ENCODE data around the gene PROCA1.
"Not testable (repeated sequence)": the region's sequence is repeated elsewhere in the genome, so short reads cannot be mapped to it uniquely, and the experiment has no call there.

PROCA1 gene

DNA sequence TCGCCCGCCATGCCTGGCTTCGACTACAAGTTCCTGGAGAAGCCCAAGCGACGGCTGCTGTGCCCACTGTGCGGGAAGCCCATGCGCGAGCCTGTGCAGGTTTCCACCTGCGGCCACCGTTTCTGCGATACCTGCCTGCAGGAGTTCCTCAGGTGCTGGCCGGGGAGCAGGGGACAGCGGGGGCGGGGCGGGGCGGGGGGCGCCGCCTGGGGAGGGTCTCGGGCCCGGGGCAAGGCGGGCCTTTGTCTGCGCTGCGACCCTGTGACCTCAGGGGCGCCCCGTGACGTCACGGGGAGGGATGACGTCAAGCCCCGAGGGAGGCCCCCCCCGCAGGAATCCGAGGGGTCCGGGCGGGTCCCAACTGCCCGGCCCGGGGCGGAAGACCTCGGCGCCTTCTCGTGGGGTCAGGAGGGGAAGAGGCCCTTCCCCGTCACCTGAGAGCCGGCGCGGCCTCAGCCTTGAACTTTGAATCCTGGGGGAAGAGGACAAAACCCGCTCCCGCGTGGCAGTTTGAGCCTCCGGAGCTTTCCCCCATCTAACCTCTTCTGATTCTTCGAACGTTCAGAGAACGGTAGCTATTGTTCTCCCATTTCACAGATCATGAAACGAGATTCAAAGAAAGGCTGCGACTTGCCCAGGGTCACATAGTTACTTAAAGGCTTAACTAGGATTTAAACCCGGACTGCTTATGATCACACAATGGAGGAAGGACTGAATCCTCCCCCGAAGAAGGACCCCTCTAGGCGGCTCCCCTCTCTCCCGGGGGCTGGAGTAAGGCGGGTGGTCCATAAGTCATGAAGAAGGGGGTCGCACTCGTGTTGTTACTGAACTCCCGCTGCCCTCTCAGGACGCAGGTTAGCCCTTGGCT is 32.6 kb upstream of the PROCA1 start:
- DNase-seq (ENCODE audit: low read depth), result no peak

GRCh38 chr17:28743243-28744103 is 31.8 kb upstream of the PROCA1 start, which contains the start of gene TRAF4:
TRAF4 (plus strand) TSS chr17:28744011; CDS start chr17:28744113, 102 bp downstream.
- no peak for DNase-seq (ENCODE audit: low read depth)

- no peak for DNase-seq (ENCODE audit: low read depth)
These were observed 30.0 kb upstream of the PROCA1 start for GRCh38 chr17:28741358-28742349.

DNA sequence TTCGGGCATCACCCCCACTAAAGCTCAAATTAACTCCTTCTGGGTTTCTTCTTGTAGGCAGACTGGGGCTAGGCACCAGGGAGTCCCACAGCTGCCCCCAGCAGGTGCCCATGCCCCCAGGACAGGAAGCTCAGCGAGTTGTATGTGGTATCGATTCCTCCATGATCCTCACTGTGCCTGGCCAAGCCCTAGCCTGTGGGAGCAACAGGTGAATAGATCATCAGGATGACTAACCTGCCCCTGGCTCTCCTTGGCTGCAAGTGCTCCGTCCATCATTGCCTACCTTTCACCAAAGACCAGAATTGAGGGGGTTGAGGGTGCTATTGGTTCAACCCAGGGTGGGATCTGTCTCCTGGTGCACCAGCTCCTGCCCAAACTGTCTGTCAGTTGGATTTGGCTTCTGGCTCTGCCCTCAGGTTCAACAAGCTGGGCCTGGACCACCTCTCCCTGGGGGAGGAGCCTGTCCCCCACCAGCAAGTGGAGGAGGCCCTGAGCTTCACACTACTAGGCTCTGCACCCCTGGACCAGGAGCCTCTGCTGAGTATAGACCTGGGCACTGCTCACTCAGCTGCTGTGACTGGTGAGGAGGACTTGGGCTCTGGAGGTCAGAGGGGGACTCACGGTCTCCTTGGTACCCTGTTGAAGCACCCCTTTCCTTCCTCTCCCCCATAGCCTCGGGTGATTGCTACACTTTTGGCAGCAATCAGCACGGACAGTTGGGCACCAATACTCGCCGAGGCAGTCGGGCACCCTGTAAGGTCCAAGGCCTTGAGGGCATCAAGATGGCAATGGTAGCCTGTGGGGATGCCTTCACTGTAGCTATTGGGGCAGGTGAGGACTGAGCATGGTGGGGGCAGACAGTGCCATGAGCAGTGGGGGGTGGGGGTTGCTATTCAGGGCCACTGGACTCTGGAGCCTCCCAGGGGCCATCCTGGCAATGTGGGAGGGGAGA is 29.0 kb upstream of the PROCA1 start:
- DNase-seq (ENCODE audit: low read depth), result no peak

DNA sequence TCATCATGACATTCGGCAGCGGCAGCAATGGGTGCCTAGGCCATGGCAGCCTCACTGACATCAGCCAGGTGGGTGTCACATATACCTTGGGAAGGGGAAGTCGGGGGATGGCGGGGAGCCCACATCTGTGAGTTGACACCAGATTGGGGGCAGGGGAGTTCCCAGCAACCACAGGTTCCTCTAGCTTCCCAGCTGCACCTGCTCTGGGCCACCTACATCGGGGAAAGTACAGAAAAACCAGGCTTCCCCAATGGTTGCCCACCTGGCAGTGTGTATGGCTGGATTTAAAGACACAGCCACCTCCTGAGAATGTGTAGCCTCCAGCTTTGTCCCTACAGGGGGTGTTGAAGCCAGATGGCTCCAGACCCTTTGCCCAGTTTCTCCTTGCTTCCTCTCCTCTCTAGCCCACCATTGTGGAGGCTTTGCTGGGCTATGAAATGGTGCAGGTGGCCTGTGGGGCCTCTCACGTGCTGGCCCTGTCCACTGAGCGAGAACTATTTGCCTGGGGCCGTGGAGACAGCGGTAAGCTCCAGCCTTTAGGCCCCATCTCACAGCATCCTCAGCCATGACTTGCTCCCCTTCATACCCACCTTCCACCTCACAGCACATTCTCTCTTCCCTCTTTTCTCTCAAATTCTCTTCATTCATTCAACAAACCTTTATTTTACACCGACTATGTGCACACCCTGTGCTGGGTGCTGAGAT is 27.1 kb upstream of the PROCA1 start:
- no peak for DNase-seq (ENCODE audit: low read depth)

DNA sequence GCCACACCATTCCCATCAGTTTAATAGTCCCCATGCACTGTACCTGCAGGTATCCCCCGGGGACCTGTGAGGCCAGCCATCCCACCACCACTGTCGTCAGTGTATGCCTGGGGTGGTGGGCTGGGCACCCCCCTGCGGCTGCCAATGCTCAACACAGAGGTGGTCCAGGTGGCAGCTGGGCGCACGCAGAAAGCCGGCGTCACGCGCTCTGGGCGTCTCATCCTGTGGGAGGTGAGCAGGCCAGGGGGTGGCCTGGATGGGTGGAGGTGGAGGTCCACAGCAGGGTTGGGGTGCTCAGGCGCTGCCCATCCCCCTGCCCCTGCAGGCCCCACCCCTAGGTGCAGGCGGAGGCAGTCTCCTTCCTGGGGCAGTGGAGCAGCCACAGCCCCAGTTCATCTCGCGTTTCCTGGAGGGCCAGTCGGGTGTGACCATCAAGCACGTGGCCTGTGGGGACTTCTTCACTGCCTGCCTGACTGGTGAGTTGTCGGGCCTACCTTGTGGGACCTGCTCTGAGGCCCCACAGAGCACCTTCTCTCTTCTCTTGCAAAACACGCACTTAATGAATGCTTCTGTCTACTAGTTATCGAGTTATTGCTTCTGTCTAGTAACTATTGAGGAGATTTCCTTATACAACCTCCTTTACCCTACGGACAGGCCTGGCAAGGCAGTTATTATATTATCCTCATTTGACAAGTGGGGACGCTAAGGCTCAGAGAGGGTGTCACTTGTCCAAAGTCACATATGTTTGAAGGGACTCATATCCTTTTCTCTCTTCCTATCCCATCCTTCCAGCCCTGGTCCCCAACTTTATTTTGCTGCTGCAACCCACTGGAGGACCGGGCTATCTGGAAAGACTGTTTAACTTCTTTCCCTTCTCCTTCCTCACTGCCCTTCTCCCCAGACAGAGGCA is 26.3 kb upstream of the PROCA1 start:
- DNase-seq (ENCODE audit: low read depth), result no peak

- DNase-seq (ENCODE audit: low read depth), result no peak
These were observed 25.6 kb upstream of the PROCA1 start for GRCh38 chr17:28737316-28737715.

DNA sequence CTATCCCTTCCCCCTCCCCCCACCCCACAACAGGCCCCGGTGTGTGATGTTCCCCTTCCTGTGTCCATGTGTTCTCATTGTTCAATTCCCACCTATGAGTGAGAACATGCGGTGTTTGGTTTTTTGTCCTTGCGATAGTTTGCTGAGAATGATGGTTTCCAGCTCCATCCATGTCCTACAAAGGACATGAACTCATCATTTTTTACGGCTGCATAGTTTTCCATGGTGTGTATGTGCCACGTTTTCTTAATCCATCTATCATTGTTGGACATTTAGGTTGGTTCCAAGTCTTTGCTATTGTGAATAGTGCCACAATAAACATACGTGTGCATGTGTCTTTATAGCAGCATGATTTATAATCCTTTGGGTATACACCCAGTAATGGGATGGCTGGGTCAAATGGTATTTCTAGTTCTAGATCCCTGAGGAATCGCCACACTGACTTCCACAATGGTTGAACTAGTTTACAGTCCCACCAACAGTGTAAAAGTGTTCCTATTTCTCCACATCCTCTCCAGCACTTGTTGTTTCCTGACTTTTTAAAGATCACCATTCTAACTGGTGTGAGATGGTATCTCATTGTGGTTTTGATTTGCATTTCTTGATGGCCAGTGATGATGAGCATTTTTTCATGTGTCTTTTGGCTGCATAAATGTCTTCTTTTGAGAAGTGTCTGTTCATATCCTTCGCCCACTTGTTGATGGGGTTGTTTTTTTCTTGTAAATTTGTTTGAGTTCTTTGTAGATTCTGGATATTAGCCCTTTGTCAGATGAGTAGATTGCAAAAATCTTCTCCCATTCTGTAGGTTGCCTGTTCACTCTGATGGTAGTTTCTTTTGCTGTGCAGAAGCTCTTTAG is 24.5 kb upstream of the PROCA1 start:
- DNase-seq (ENCODE audit: low read depth), result not testable (repeated sequence)

- no peak for DNase-seq (ENCODE audit: low read depth)
These were observed 23.6 kb upstream of the PROCA1 start for GRCh38 chr17:28735242-28735722.

DNA sequence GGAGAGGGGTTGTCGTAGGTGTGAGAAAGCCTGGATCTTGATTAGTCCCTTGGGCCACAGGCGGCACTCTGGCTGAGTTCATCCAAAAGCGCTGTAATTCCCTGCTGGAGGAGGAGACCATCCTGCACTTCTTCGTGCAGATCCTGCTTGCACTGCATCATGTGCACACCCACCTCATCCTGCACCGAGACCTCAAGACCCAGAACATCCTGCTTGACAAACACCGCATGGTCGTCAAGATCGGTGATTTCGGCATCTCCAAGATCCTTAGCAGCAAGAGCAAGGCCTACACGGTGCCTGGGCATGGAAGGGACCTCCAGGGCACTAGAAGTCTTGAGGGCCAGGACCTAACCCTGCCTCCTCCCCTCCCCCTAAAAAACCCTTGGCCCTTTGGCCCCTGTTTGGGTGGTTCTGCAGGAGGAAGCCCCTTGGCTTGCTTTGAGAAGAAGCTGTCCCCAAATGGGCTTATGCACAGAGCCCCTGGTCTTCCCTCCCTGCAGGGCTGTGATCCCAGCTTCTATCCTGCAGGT is 23.1 kb upstream of the PROCA1 start:
- DNase-seq (ENCODE audit: low read depth), result no peak

- no peak for DNase-seq (ENCODE audit: low read depth)
These were observed 21.7 kb upstream of the PROCA1 start for GRCh38 chr17:28733346-28733745.

- no peak for DNase-seq (ENCODE audit: low read depth)
These were observed 18.3 kb upstream of the PROCA1 start for GRCh38 chr17:28729950-28730330.

DNA sequence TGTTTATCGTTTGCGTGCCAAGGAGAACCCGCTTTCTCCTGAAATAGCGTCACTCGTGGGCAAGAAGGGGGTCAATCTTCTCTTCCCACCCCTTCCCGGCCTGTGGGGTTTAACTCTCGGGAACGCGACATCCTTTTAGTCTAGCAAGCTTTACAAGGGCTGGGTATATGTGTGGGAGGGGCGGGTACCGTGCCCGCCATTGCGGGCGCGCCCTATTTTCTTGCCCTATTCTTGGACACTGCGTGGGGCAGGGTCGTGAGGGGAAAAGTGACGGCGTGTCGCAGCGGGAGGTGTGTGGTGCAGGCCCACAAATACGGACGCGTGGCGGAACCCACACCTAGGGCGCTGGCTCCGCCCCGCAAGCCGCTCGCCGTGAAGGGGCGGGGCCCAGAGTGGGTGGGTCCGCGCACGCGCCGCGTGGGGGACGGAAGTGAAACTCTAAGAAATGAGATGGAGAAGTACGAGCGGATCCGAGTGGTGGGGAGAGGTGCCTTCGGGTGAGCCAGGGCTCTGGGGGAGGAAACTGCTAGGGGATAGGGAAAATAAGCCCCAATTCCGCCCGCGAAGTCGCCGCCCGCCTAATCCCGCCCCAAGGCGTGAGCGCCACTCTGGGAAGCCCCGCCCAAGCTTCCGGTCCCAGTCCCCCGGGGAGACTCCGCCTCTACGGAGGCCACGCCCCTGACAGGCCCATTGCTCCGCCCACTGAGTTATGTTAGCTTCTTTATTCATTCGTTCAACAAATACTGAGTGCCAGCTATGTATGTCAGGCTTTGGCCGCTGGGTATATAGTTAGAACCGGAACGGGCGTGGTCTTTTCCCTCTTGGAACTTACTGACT is 16.9 kb upstream of the PROCA1 start, which contains the start of gene NEK8:
TSS of gene NEK8 (plus strand) at position 425 of the 837 bp plus-strand sequence. CDS start at position 451, 26 bp downstream.
- DNase-seq (ENCODE audit: low read depth), result no peak

DNA sequence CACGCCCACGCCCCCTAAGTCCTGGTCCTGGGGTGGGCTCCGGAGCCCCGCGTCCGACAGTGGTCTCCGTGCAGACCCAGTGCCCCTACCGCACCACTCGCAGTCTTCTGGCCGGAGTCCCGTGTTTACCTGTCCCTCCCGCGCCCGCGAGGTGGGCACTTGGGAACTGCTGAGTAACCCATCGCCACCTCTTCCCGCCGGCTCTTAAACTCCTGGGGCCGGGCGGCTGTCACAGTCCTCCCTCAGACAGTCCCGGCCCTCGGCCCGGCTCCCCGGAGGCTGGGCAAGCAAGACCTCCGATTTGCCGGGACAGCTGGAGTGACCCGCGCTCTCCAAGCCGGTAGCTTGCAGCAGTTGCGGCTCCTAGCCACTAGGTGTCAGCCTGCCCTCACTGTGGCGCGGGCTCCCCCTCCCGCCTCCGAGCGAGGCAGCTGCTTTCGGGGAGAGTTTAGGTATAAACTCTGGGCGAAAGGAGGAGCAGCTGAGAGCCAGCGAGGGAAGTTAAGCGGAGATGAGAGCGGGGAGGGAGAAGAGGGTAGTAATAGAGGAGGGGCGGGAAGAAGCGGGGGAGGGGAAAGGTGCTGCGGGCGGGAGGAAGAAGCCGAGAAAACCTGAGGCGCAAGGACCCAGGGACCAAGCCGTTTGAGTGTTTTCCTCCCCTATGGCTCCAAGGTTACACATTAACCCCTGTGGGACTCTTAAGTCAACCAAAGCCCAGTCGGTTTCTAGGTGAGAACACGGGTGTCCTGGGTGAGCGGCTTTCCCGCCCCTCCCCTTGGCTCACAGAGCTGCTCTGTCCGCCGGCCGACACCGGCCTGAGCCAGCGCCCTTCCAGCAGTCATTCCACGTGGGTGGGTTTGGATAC is 15.2 kb upstream of the PROCA1 start:
- no peak for DNase-seq (ENCODE audit: low read depth)

DNA sequence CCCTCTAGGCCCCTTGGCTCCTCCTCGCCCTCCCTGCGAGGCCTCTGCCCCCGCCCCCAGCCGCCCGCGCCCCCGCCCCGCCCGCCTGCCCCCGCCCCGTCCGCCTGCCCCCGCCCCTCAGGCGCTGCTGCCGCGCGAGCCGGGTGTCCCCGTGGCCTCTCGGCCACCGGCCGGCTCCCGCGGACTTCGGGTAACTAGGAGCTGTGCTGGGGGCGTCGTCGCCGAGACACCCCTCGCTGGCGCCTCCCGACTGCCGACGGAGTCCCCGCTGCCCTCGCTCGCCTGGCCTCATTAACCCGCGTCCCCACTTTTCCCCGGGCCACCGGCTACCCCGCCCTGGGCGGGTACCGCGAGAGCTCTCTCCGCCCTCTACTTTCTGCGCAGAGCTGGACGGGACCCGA is 14.5 kb upstream of the PROCA1 start, which contains the start of gene TLCD1:
TSS of gene TLCD1 (minus strand) at position 8 of the 401 bp plus-strand sequence. CDS start 136 bp downstream, outside the sequence.
- no peak for DNase-seq (ENCODE audit: low read depth)

All from HS-5 (cell line).